Heart left ventricle (tissue), 13 donors: Measurements from ENCODE around the gene SPEF2.

ENCODE experiments used
- CTCF ChIP-seq, 12 donors: fragments of 200-600 bp; sonication (generic) in 4 of 12; IDR thresholded peaks; one replicate each; pipeline versions ENCODE4 v1.5.0 to v1.8.0; 2018 to 2022; ENCODE audit warnings: antibody characterized with exemption in 12 of 12, mild to moderate bottlenecking in 5 of 12
- POLR2A ChIP-seq, 2 donors: fragments of 450-650 bp; IDR thresholded peaks; one replicate each; pipeline ENCODE4 v1.6.1; 2017; ENCODE audit warnings: antibody characterized with exemption in 2 of 2, mild to moderate bottlenecking in 2 of 2, moderate library complexity in 2 of 2
- donor health status: ischemic (EF 13 %, LVEDD 7.1; RV severe dilation, severe dysfunction).
- donor health status: DM: no; HTN: yes; CAD: no.
- donor health status: DM: no; HTN: no; CAD: no.
- donor health status: ischemic (EF 25% LVEDD 6.9; RV normal size, moderate dysfunction).
- donor health status: ischemic (EF 25% LVEDD 5.7; RV mildly dilated, moderate dysfunction).
- donor health status: ischemic (EF 35%, LVEDD 5.7; RV mildly dilated, moderate dysfunction).
- donor health status: nonischemic (EF 11% LVEDD 7.7; RV severe dilation, severe dysfunction).
- donor health status: DM: yes; HTN: yes; CAD: no.
- donor health status: PGD.
- donor health status: ischemic (EF 29% LVEDD 5.4; RV normal size, mild dysfunction).
- donor health status: nonischemic (EF 23%, LVEDD 6.1; RV moderate dilation, normal function).

GRCh38 chr5:35781181-35781790, 163.6 kb downstream of the SPEF2 start:
- TF ChIP-seq CTCF (IDR thresholded peaks at IDR 0.05) (no peak), POLR2A (IDR thresholded peaks at IDR 0.05) (no peak)
